HL-60/S4 treated with phorbol 12-myristate 13-acetate at 8.2 ng/mL for 4 days and 3 days (cell line): Measurements from ENCODE around the gene ZNF362.
"Not testable (repeated sequence)": the region's sequence is repeated elsewhere in the genome, so short reads cannot be mapped to it uniquely, and the experiment has no call there.

Source experiments
- in situ Hi-C: fragments of 300-500 bp; cut with MboI; formaldehyde crosslinking; loops from 2 replicates; pipeline ENCODE4 v1.15.0; 2022; ENCODE audit warnings: low sequenced_read_pairs

The ZNF362 gene

GRCh38 chr1:33282791-33283190, 26.5 kb downstream of the ZNF362 start:
- in situ Hi-C loops: no loop called here

DNA sequence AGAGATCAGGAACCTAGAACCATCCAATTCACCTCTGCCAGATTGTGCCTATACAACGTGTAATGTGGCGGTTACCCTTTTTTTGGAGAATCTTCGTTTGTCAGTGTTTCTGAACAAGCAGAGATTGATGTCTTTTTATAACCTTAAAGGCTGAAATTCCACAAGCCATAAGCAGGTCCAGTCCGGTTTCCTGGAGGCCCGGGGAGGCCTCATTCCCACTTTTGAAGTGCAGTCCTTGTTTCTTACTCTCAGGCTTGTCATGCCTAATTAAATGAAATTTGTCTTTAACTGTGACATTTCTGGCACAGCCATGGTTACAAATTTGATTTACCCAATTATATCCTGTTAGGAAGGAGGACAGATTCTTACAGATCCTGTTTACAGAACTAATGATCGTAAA, 27.8 kb downstream of the ZNF362 start:
- in situ Hi-C loops: no loop called here

DNA sequence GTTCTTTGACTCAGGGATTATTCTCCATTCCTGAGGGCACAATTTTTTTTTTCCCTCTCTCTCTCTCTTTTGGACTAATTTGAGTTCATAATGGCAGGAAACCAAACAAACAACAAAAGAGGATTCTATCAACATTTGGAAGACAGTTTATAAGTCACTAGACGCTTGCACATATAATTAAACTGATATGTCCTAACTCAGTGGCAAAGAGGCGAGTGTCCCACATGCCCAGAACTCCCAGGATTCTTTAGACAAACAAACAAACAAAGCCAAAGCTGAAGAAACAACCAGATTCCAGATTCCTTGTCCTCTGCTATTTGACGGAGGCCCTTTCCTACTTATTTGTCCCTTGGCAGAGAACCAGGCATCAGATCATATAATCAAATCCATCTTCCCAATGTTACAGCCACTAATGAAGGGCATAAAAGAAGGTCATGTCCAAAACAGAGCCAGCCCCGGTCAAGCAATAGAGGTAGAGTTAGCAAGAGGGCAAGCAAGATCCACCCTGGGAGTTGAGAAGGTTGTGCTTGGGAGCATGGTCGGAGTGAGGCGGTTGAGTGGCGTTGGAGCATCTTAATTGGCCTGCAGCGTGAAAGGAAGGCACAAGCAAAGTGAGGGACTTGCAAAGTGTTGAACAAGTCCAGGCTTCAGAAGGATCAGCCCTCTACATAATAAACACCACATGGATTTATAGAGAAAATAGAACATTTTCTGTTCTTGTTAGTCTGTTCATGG, 30.3 kb downstream of the ZNF362 start:
- in situ Hi-C loops: no loop called here

- in situ Hi-C loops: no loop called here
These were observed 31.0 kb downstream of the ZNF362 start for GRCh38 chr1:33287317-33287716.

DNA sequence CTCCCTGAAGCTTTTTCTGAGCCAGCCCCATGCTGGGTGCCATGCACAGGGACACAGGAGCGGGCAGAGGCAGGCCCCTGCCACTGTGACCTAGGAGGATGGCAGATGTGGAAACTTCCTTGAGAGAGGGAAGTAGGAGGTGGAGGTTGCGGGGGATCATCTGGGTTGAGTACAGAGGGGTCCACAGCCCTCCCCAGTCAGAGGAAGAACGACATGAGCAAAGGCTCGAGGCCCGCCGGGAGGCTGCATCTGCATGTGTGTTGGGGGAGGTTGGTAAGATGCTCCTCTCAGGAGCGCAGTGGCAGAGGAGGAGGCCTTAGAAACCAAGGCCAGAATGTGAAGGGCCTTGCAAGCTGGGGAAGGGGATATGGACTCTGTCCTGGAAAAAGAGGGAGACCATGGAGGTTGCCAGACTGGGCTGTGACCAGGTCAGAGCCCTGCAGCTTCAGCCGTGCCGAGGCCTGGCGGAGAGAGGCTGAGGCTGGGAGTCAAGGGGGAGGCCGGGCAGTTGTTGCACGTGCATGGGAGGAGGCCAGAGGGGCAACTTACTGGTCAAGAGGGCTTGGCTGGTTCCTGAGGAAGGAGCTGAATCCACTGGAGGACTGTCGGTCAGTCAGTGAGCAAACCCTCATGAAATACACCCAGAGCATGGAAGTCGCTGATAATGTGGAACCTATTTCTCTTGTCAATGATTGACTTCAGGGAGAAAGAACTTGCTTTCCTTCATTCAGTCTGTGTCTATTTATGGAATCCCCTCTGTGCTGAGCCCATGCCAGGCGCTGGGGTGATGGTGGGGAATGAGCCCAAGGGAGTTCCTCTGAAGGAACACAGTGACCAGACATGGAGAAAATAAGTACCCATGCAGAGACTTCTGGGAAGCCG, 32.9 kb downstream of the ZNF362 start:
- in situ Hi-C loops: no loop called here

DNA sequence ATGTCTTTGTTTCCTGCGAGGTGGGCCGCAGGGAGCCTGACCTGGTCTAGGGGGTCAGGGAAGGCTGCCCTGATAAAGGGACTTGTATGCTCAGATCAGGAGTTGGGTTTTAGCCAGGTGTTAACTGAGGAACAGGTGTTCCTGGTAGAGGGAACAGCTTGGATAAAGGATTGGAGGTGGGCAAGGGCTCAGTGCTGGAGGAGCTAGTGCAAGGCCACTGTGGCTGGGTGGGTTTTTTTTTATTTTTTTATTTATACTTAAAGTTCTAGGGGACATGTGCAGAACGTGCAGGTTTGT, 33.5 kb downstream of the ZNF362 start:
- in situ Hi-C loops: no loop called here

DNA sequence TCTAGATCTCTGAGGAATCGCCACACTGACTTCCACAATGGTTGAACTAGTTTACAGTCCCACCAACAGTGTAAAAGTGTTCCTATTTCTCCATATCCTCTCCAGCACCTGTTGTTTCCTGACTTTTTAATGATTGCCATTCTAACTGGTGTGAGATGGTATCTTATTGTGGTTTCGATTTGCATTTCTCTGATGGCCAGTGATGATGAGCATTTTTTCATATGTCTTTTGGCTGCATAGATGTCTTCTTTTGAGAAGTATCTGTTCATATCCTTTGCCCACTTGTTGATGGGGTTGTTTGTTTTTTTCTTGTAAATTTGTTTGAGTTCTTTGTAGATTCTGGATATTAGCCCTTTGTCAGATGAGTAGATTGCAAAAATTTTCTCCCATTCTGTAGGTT, 34.3 kb downstream of the ZNF362 start:
- in situ Hi-C loops: not testable (repeated sequence)

DNA sequence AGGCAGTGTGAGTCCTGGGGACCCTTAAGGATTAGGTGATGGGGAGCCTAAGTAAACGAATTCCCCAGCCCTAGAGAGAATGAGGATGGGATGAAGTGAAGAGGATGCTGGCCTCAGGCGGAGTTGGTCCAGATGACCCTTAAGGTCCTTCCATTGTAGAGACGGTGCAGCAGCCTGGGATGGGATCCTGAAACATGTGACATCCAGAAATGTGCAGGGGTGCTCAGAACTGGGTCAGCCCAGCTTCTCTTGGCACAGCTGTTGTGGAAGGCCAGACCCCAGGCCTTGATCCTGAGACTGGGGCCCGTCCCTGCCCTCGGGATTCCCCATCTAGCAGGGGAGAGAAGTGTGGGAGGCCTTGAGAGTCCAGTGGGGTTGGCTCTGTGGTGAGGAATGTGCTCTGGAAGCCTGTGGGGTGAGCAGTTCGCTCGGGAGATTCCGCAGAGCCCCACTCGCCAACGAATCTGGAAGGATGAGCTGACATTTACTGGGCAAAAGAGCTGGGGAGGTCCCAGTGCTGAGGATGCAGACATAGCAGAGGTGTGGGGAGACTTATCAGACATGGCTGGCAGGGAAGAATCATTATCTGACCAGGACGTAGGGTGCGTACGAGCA, 36.5 kb downstream of the ZNF362 start:
- in situ Hi-C loops: no loop called here

GRCh38 chr1:33294071-33295010, 38.0 kb downstream of the ZNF362 start:
- in situ Hi-C loops: no loop called here

DNA sequence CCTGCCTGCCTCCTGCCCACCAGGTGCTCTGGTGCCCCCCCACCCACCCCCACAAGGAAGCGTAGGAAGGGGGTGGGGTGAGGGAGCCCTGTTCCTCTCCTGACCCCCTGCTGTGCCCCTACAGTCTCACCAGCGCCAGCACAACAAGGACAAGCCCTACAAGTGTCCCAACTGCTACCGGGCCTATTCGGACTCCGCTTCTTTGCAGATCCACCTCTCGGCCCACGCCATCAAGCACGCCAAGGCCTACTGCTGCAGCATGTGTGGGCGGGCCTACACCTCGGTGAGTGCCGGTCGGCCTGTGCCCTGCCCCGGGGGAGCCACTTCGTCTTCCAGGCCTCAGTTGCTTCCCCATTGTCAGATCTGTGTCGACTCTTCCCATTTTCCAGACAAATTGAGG, 38.7 kb downstream of the ZNF362 start:
- in situ Hi-C loops: no loop called here

DNA sequence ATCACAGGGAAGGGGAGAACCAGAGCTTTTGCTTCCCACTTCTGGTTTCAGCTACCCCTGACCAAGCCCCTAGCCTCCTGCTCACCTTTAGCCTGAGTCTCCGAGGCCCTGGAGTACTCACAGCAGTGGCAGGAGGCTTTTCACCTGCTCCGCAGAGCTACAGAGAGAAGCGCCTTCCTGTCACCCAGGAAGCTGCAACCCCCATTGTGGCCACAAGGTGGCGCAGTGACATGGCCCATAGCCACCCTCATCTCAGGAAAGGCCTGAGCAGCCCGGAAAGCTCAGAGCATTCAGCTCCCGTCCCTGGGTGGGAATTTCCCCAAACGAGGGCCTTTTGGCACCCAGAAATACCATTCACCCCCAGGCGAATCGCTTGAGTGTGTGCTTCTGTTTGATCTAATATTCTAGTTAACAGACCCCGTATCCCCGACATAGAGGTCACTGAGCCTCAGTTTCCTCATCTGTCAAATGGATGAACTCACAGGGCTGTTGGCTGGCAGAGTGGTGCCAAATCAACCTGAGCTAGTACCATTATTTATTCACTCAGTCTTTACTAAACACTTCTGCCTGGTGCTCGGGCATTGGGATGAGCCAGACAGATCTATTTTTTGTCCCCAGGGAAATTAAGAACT, 39.3 kb downstream of the ZNF362 start:
- in situ Hi-C loops: no loop called here

GRCh38 chr1:33296082-33296458, 39.8 kb downstream of the ZNF362 start:
- in situ Hi-C loops: no loop called here

DNA sequence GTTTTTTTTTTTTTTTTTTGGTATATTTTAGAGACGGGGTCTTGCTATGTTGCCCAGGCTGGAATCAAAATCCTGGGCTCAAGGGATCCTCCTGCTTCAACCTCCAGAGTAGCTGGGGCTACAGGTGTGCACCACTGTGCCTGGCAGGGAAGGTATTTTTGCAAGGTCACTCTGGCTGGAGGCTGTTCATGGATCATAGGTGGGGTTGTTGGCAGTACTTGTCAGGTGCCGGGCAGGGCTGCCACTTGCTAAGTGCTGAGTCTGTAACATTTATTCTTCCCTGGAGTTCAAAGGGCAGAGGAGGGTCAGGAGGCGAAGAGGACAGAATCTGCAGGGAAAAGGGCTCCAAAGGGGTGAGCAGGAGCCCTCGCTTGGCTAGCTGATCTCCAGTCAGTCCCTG, 40.5 kb downstream of the ZNF362 start:
- in situ Hi-C loops: no loop called here

GRCh38 chr1:33297911-33298622, 41.8 kb downstream of the ZNF362 start:
- in situ Hi-C loops: no loop called here

DNA sequence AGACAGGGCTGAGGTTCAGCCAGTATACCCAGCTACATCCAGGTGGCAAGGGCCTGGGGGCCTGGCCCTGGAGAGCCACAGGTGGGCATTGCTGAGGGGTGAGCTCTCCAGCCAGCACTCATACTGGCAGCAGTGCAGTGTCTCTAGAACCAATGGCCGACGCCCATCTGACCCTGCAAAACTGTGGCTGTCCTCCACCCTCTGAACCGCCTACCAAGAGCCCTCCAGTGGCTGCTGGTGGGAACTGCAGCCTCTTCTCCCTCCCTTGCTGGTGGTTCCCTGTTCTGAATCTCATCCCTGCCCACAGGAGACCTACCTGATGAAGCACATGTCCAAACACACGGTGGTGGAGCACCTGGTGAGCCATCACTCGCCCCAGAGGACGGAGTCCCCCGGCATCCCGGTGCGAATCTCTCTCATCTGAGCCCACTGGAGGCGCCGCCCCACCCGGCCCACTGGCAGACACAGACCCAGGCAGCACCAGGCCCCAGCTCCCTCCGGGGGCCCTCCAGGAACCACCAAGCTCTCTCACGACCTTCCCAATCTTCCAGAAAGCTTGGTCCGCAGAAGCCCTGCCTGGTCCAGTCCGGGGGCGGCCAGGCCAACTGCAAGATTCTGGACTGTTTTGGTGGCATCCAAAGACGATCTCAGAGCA, 42.5 kb downstream of the ZNF362 start:
- in situ Hi-C loops: no loop called here

DNA sequence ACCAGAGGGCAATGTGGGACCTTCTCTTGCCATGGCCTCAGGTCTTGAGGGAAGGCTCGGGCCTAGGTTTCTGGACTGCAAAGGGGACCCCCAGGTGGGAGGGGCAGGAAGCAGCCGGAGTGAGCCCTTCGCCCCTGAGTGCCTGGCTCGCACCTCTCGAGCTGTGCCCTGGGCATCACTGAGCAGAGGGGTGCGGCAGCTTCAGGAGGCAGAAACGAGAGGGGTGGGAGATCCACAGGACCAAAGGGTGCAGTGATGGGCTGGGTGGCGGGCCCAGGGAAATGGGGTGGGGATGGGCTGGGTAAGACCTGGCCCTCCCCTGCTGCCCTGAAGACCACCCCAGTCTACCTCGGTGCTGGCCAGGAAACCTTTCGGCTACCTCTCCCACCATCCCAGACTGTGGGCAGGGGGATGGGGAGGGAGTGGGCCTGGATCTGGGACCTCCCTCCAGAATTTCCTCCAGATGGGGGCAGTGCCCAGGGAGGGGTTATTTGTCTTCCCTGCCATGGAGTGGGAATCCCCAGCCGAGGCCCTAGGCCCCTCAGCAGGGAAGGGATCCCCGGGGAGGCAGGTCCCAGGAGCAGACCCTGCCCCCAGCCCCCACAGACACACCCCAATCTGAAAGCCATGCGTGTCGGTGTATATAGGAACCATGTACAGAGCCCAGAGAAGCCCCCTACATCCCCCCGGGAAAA, 43.3 kb downstream of the ZNF362 start:
- in situ Hi-C loops: no loop called here

DNA sequence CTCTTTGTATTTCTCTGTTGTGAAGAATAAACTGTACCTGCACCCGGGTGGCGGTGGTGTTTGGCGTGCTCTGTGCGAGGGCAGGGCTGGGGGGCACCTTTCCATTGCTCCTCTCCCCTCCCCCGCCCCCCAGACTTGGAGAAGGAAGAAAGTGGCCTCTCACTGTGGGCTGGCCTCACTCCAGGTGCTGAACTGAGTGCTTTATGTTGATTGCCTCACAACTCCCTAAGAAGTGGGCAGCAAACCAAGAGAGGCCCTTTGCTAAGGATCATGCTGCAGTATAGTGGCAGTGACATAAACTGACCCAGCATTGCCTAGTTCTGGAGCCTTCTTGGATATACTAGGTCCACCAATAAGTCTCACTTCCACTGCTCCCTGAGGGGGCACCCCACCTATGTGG, 44.4 kb downstream of the ZNF362 start:
- in situ Hi-C loops: no loop called here

GRCh38 chr1:33301273-33301984, 45.1 kb downstream of the ZNF362 start:
- in situ Hi-C loops: no loop called here
